ENCODE measurements around the gene JPT2. TPM values are rescaled to one million over a fixed set of nuclear protein-coding genes. Genes with fewer than 3 reads are reported as not detected.
"Not testable (repeated sequence)": the region's sequence is repeated elsewhere in the genome, so short reads cannot be mapped to it uniquely, and the experiment has no call there.

JPT2 gene
- total and polyA plus RNA-seq, 4 experiments from 2014 or later: 4.8 to 43.1 (median 24.4) TPM

- ChIA-PET CTCF (ENCODE audit: partially characterized antibody) (no interaction called here), POLR2A (ENCODE audit: partially characterized antibody) (interaction anchor here (0.9 to 1.2 kb wide), 2 partner anchors 73 to 98 kb away, joined by 3 to 5 read pairs; partner anchors contain the start of genes IFT140, NUBP2 and SPSB3)
- intact Hi-C loops (cut with micrococcal nuclease): loop anchor here (5.0 to 10.0 kb wide), 2 partner anchors 182 to 215 kb away; partner anchors contain the start of gene TELO2
- peaks cover 40% of the 10 kb centered on the region for H3K4me1 ChIP-seq (ENCODE audit: insufficient read depth, low read length)
- peak overlapping the region in 1 of 8 donors; percentile 46 for H3K4me3 Mint-ChIP-seq
- no peaks in the 10 kb centered on the region for H3K9me3 Mint-ChIP-seq
- H3K4me1 Mint-ChIP-seq: peaks cover 18 to 53% (median 31%) of the 10 kb centered on the region in 4 donors
- H3K27me3 ChIP-seq (ENCODE audit: insufficient read depth, low read length): no peaks in the 10 kb centered on the region
- no peak overlapping the region for H3K4me3 ChIP-seq (ENCODE audit: low read length in 2 of 2)
- H3K27ac ChIP-seq (ENCODE audit: low read depth, low read length): no peak overlapping the region
- DNase-seq: no peak
- H3K36me3 ChIP-seq (ENCODE audit: insufficient read depth, low read length): no peaks in the 10 kb centered on the region
- peaks cover 0 to 16% of the 10 kb centered on the region in 2 donors for H3K36me3 Mint-ChIP-seq
- H3K27ac Mint-ChIP-seq: peak overlapping the region in 1 of 7 donors; percentile 34
- no peaks in the 10 kb centered on the region for H3K9me3 ChIP-seq (ENCODE audit: control insufficient read depth in 1 of 2, low read length in 2 of 2)
- no peaks in the 10 kb centered on the region for H3K27me3 Mint-ChIP-seq
Measured at GRCh38 chr16:1709356-1709755, 31.3 kb downstream of the JPT2 start.

- ChIA-PET CTCF (ENCODE audit: partially characterized antibody) (interaction anchor here (1.5 kb wide), 1 partner anchor 9 kb away, joined by 6 read pairs; no protein-coding TSS in a partner anchor), POLR2A (ENCODE audit: partially characterized antibody) (interaction anchor here (0.7 to 1.7 kb wide), 4 partner anchors 9 to 33 kb away, joined by 3 to 6 read pairs (median 4); partner anchors contain the start of gene JPT2)
- peaks cover 31% of the 10 kb centered on the region for H3K4me1 ChIP-seq (ENCODE audit: insufficient read depth, low read length)
- no peaks in the 10 kb centered on the region for H3K36me3 ChIP-seq (ENCODE audit: insufficient read depth, low read length)
- Mint-ChIP-seq H3K4me3 (peak overlapping the region in 1 of 8 donors; percentile 24), H3K36me3 (peaks cover 0 to 11% of the 10 kb centered on the region in 2 donors), H3K27me3 (no peaks in the 10 kb centered on the region), H3K4me1 (peaks cover 22 to 52% (median 30%) of the 10 kb centered on the region in 4 donors), H3K27ac (peak overlapping the region in 3 of 7 donors; percentile 22 to 41 (median 31)), H3K9me3 (no peaks in the 10 kb centered on the region)
- no peaks in the 10 kb centered on the region for H3K27me3 ChIP-seq (ENCODE audit: insufficient read depth, low read length)
- no peak overlapping the region for H3K27ac ChIP-seq (ENCODE audit: low read depth, low read length)
- no peak for DNase-seq
- H3K4me3 ChIP-seq (ENCODE audit: low read length in 2 of 2): no peak overlapping the region
- H3K9me3 ChIP-seq (ENCODE audit: control insufficient read depth in 1 of 2, low read length in 2 of 2): no peaks in the 10 kb centered on the region
- intact Hi-C loops (cut with micrococcal nuclease): no loop called here
Measured at GRCh38 chr16:1710811-1711507, 32.9 kb downstream of the JPT2 start.

- Histone ChIP-seq H3K27ac (ENCODE audit: low read depth, low read length) (no peak overlapping the region), H3K4me3 (ENCODE audit: low read length in 2 of 2) (no peak overlapping the region), H3K9me3 (ENCODE audit: control insufficient read depth in 1 of 2, low read length in 2 of 2) (no peaks in the 10 kb centered on the region), H3K4me1 (ENCODE audit: insufficient read depth, low read length) (peaks cover 22% of the 10 kb centered on the region), H3K27me3 (ENCODE audit: insufficient read depth, low read length) (no peaks in the 10 kb centered on the region), H3K36me3 (ENCODE audit: insufficient read depth, low read length) (no peaks in the 10 kb centered on the region)
- H3K4me1 Mint-ChIP-seq: peaks cover 13 to 43% (median 25%) of the 10 kb centered on the region in 4 donors
- no peak for DNase-seq
- H3K4me3 Mint-ChIP-seq: no peak overlapping the region
- H3K36me3 Mint-ChIP-seq: peaks cover 0 to 11% of the 10 kb centered on the region in 2 donors
- H3K27ac Mint-ChIP-seq: no peak overlapping the region
- POLR2A ChIA-PET (ENCODE audit: partially characterized antibody): no interaction called here
- no peaks in the 10 kb centered on the region for H3K9me3 Mint-ChIP-seq
- CTCF ChIA-PET (ENCODE audit: partially characterized antibody): no interaction called here
- intact Hi-C loops (cut with micrococcal nuclease): no loop called here
- no peaks in the 10 kb centered on the region for H3K27me3 Mint-ChIP-seq
Measured at GRCh38 chr16:1712791-1713261, 34.7 kb downstream of the JPT2 start.

GRCh38 chr16:1713331-1713730 lies 35.3 kb downstream of the JPT2 start:
- no peak overlapping the region for H3K27ac ChIP-seq (ENCODE audit: low read depth, low read length)
- H3K27ac Mint-ChIP-seq: peak overlapping the region in 1 of 7 donors; percentile 65
- H3K4me1 ChIP-seq (ENCODE audit: insufficient read depth, low read length): peaks cover 17% of the 10 kb centered on the region
- no peaks in the 10 kb centered on the region for H3K27me3 Mint-ChIP-seq
- H3K4me1 Mint-ChIP-seq: peaks cover 11 to 38% (median 20%) of the 10 kb centered on the region in 4 donors
- no peaks in the 10 kb centered on the region for H3K9me3 ChIP-seq (ENCODE audit: control insufficient read depth in 1 of 2, low read length in 2 of 2)
- no peak overlapping the region for H3K4me3 ChIP-seq (ENCODE audit: low read length in 2 of 2)
- intact Hi-C loops (cut with micrococcal nuclease): no loop called here
- no peaks in the 10 kb centered on the region for H3K9me3 Mint-ChIP-seq
- ChIA-PET CTCF (ENCODE audit: partially characterized antibody) (no interaction called here), POLR2A (ENCODE audit: partially characterized antibody) (no interaction called here)
- no peaks in the 10 kb centered on the region for H3K27me3 ChIP-seq (ENCODE audit: insufficient read depth, low read length)
- H3K36me3 Mint-ChIP-seq: peaks cover 0 to 8% of the 10 kb centered on the region in 2 donors
- no peak overlapping the region for H3K4me3 Mint-ChIP-seq
- H3K36me3 ChIP-seq (ENCODE audit: insufficient read depth, low read length): no peaks in the 10 kb centered on the region
- no peak for DNase-seq

GRCh38 chr16:1713933-1714332 lies 35.9 kb downstream of the JPT2 start:
- H3K27me3 ChIP-seq (ENCODE audit: insufficient read depth, low read length): no peaks in the 10 kb centered on the region
- CTCF ChIA-PET (ENCODE audit: partially characterized antibody): no interaction called here
- Mint-ChIP-seq H3K4me1 (peaks cover 8 to 35% (median 16%) of the 10 kb centered on the region in 4 donors), H3K27me3 (no peaks in the 10 kb centered on the region), H3K9me3 (no peaks in the 10 kb centered on the region), H3K27ac (peak overlapping the region in 2 of 7 donors; percentile 23 to 65), H3K36me3 (peaks cover 0 to 8% of the 10 kb centered on the region in 2 donors), H3K4me3 (no peak overlapping the region)
- H3K9me3 ChIP-seq (ENCODE audit: control insufficient read depth in 1 of 2, low read length in 2 of 2): no peaks in the 10 kb centered on the region
- peaks cover 11% of the 10 kb centered on the region for H3K4me1 ChIP-seq (ENCODE audit: insufficient read depth, low read length)
- no peaks in the 10 kb centered on the region for H3K36me3 ChIP-seq (ENCODE audit: insufficient read depth, low read length)
- no peak overlapping the region for H3K4me3 ChIP-seq (ENCODE audit: low read length in 2 of 2)
- POLR2A ChIA-PET (ENCODE audit: partially characterized antibody): no interaction called here
- H3K27ac ChIP-seq (ENCODE audit: low read depth, low read length): no peak overlapping the region
- no peak for DNase-seq
- intact Hi-C loops (cut with micrococcal nuclease): no loop called here

- Histone ChIP-seq H3K27ac (ENCODE audit: low read depth, low read length) (no peak overlapping the region), H3K4me1 (ENCODE audit: insufficient read depth, low read length) (no peaks in the 10 kb centered on the region), H3K4me3 (ENCODE audit: low read length in 2 of 2) (no peak overlapping the region), H3K27me3 (ENCODE audit: insufficient read depth, low read length) (no peaks in the 10 kb centered on the region), H3K9me3 (ENCODE audit: control insufficient read depth in 1 of 2, low read length in 2 of 2) (no peaks in the 10 kb centered on the region), H3K36me3 (ENCODE audit: insufficient read depth, low read length) (no peaks in the 10 kb centered on the region)
- H3K27ac Mint-ChIP-seq: peak overlapping the region in 1 of 7 donors; percentile 35
- no peaks in the 10 kb centered on the region for H3K9me3 Mint-ChIP-seq
- peaks cover 7 to 32% (median 14%) of the 10 kb centered on the region in 4 donors for H3K4me1 Mint-ChIP-seq
- ChIA-PET POLR2A (ENCODE audit: partially characterized antibody) (no interaction called here), CTCF (ENCODE audit: partially characterized antibody) (interaction anchor here (1.4 kb wide), 1 partner anchor 9 kb away, joined by 3 read pairs; no protein-coding TSS in a partner anchor)
- H3K4me3 Mint-ChIP-seq: peak overlapping the region in 1 of 8 donors; percentile 61
- intact Hi-C loops (cut with micrococcal nuclease): no loop called here
- DNase-seq: no peak
- H3K27me3 Mint-ChIP-seq: no peaks in the 10 kb centered on the region
- H3K36me3 Mint-ChIP-seq: peaks cover 0 to 5% of the 10 kb centered on the region in 2 donors
Measured at GRCh38 chr16:1715220-1715619, 37.1 kb downstream of the JPT2 start.

- intact Hi-C loops (cut with micrococcal nuclease); H3K9me3 ChIP-seq (ENCODE audit: control insufficient read depth in 1 of 2, low read length in 2 of 2); H3K27ac ChIP-seq (ENCODE audit: low read depth, low read length); H3K27me3 ChIP-seq (ENCODE audit: insufficient read depth, low read length); H3K4me3 Mint-ChIP-seq; DNase-seq; H3K9me3 Mint-ChIP-seq; H3K36me3 Mint-ChIP-seq; H3K36me3 ChIP-seq (ENCODE audit: insufficient read depth, low read length); H3K27me3 Mint-ChIP-seq; H3K4me3 ChIP-seq (ENCODE audit: low read length in 2 of 2): not testable (repeated sequence)
- H3K27ac Mint-ChIP-seq: peak overlapping the region in 3 of 7 donors; percentile 12 to 47 (median 42)
- H3K4me1 ChIP-seq (ENCODE audit: insufficient read depth, low read length): peaks cover 20% of the 10 kb centered on the region
- POLR2A ChIA-PET (ENCODE audit: partially characterized antibody): interaction anchor here (1.2 kb wide), 1 partner anchor 12 kb away, joined by 5 read pairs; the partner anchor contains the start of gene MAPK8IP3
- H3K4me1 Mint-ChIP-seq: peaks cover 14 to 44% (median 24%) of the 10 kb centered on the region in 4 donors
- CTCF ChIA-PET (ENCODE audit: partially characterized antibody): interaction anchor here (1.0 kb wide), 1 partner anchor 12 kb away, joined by 4 read pairs; the partner anchor contains the start of gene MAPK8IP3
Measured at GRCh38 chr16:1718236-1718635, 40.2 kb downstream of the JPT2 start.

Measured in CD4-positive, alpha-beta memory T cell (primary cell).